SK-N-SH treated with all-trans-retinoic acid at 6 μM for 48 hours (cell line): ENCODE data around the gene STX11.

ENCODE experiments used
- CREB5 ChIP-seq: fragments of 250-450 bp; sonication (Bioruptor Pico); IDR thresholded peaks from 2 replicates; pipeline ENCODE4 v1.5.1; 2020; ENCODE audit warnings: low read depth, mild to moderate bottlenecking, moderate library complexity
- CSDC2 ChIP-seq: fragments of 250-450 bp; sonication (Bioruptor Pico); IDR thresholded peaks from 2 replicates; pipeline ENCODE4 v1.5.0; 2020; ENCODE audit warnings: mild to moderate bottlenecking, moderate library complexity
- ISL1 ChIP-seq: fragments of 250-450 bp; sonication (Bioruptor Pico); IDR thresholded peaks from 2 replicates; pipeline ENCODE4 v2.1.2; 2022; ENCODE audit warnings: mild to moderate bottlenecking, moderate library complexity
- PATZ1 ChIP-seq: fragments of 250-450 bp; sonication (Bioruptor Pico); IDR thresholded peaks from 2 replicates; pipeline ENCODE4 v1.8.0; 2020; ENCODE audit warnings: mild to moderate bottlenecking, moderate library complexity, borderline replicate concordance
- ZFP3 ChIP-seq: fragments of 250-450 bp; sonication (Bioruptor Pico); IDR thresholded peaks from 2 replicates; pipeline ENCODE4 v1.5.0; 2020; ENCODE audit warnings: mild to moderate bottlenecking, moderate library complexity
- ZNF565 ChIP-seq: fragments of 450-650 bp; formaldehyde crosslinking; conservative IDR thresholded peaks from 2 replicates; pipeline ENCODE4 v1.5.0; 2020; ENCODE audit warnings: low read depth, mild to moderate bottlenecking, moderate library complexity
- TF ChIP-seq, protein P1 (sequence below): fragments of 250-450 bp; sonication (Bioruptor Pico); IDR thresholded peaks from 2 replicates; pipeline ENCODE4 v1.8.0; 2021; ENCODE audit warnings: low read depth, mild to moderate bottlenecking, moderate library complexity, borderline replicate concordance

- TF ChIP-seq CSDC2 (CRISPR knock-in tag) (no peak), ZNF565 (CRISPR knock-in tag) (no peak), ZFP3 (no peak), PATZ1 (CRISPR knock-in tag) (no peak), ISL1 (CRISPR knock-in tag) (no peak), CREB5 (no peak)
- TF ChIP-seq, protein P1, sequence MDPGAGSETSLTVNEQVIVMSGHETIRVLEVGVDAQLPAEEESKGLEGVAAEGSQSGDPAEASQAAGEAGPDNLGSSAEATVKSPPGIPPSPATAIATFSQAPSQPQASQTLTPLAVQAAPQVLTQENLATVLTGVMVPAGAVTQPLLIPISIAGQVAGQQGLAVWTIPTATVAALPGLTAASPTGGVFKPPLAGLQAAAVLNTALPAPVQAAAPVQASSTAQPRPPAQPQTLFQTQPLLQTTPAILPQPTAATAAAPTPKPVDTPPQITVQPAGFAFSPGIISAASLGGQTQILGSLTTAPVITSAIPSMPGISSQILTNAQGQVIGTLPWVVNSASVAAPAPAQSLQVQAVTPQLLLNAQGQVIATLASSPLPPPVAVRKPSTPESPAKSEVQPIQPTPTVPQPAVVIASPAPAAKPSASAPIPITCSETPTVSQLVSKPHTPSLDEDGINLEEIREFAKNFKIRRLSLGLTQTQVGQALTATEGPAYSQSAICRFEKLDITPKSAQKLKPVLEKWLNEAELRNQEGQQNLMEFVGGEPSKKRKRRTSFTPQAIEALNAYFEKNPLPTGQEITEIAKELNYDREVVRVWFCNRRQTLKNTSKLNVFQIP (CRISPR knock-in tag), result no peak
Observed at GRCh38 chr6:144213315-144213714, 63.0 kb downstream of the STX11 start.
